Neural progenitor cell (in vitro differentiated cells): ENCODE results near the gene PDLIM5.

Experiments
- EZH2 ChIP-seq: fragments of 200-600 bp; sonication (generic); IDR thresholded peaks from 2 replicates; pipeline ENCODE4 v1.6.1; 2017; ENCODE audit warnings: antibody characterized with exemption, mild to moderate bottlenecking, moderate library complexity
- EZH2phosphoT487 ChIP-seq: fragments of 200-600 bp; sonication (generic); IDR thresholded peaks from 2 replicates; pipeline ENCODE4 v1.6.1; 2017; ENCODE audit warnings: antibody characterized with exemption
- TF ChIP-seq, protein P1 (sequence below): fragments of 200-600 bp; sonication (generic); IDR thresholded peaks from 2 replicates; pipeline ENCODE4 v1.5.1; 2017; ENCODE audit warnings: antibody characterized with exemption, mild to moderate bottlenecking

DNA sequence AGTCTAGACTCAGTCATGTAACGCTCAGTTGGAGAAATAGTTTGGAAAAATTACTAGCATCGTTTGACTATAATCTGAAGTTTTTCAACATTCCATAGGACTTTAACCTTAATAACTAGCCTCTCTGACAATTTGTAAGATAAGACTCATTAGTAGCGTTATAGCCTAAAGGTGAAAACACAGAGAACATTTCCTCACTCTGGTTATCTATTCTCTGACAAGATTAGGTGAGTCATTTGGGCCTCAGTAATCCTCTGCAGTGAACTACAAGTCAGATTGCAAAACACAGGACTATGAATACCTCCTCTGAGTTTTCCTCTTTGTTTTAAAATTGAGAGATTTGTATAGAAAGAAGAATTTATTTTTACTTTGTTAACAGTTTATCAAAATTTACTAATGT, 31.8 kb upstream of the PDLIM5 start:
- TF ChIP-seq, protein P1, sequence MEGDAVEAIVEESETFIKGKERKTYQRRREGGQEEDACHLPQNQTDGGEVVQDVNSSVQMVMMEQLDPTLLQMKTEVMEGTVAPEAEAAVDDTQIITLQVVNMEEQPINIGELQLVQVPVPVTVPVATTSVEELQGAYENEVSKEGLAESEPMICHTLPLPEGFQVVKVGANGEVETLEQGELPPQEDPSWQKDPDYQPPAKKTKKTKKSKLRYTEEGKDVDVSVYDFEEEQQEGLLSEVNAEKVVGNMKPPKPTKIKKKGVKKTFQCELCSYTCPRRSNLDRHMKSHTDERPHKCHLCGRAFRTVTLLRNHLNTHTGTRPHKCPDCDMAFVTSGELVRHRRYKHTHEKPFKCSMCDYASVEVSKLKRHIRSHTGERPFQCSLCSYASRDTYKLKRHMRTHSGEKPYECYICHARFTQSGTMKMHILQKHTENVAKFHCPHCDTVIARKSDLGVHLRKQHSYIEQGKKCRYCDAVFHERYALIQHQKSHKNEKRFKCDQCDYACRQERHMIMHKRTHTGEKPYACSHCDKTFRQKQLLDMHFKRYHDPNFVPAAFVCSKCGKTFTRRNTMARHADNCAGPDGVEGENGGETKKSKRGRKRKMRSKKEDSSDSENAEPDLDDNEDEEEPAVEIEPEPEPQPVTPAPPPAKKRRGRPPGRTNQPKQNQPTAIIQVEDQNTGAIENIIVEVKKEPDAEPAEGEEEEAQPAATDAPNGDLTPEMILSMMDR: no peak
- TF ChIP-seq EZH2: no peak
- no peak for TF ChIP-seq EZH2phosphoT487
